Neural progenitor cell (in vitro differentiated cells): ENCODE results near the gene GPR151. TPM values are rescaled to one million over a fixed set of nuclear protein-coding genes. Genes with fewer than 3 reads are reported as not detected.

Source experiments
- DNase-seq: peaks from one replicate; pipeline ENCODE4 v3.0.0-alpha.2; 2016; ENCODE audit warnings: low spot score
- H2AFZ ChIP-seq: fragments of 200-600 bp; sonication (generic); replicated peaks from 2 replicates; pipeline ENCODE4 v1.6.1; 2016; ENCODE audit warnings: antibody characterized with exemption
- H3F3A ChIP-seq: fragments of 200-600 bp; sonication (generic); 2 replicates; pipeline ENCODE4 v1.6.1; 2016; ENCODE audit warnings: antibody characterized with exemption, low read depth
- H3K27ac ChIP-seq: fragments of 200-600 bp; sonication (generic); 2 replicates; pipeline ENCODE4 v1.5.1; 2016; ENCODE audit warnings: mild to moderate bottlenecking
- H3K27me3 ChIP-seq: fragments of 200-600 bp; sonication (generic); 2 replicates; pipeline ENCODE4 v1.6.1; 2016; ENCODE audit warnings: mild to moderate bottlenecking, moderate library complexity
- H3K36me3 ChIP-seq: fragments of 200-600 bp; sonication (generic); 2 replicates; pipeline ENCODE4 v1.5.1; 2016
- H3K4me1 ChIP-seq: fragments of 200-600 bp; sonication (generic); 2 replicates; pipeline ENCODE4 v1.6.1; 2016; ENCODE audit warnings: mixed run types
- H3K4me2 ChIP-seq: fragments of 200-600 bp; sonication (generic); 2 replicates; pipeline ENCODE4 v1.6.1; 2016
- H3K4me3 ChIP-seq: fragments of 200-600 bp; sonication (generic); 2 replicates; pipeline ENCODE4 v1.5.1; 2016
- H3K79me2 ChIP-seq: fragments of 200-600 bp; sonication (generic); 2 replicates; pipeline ENCODE4 v1.6.1; 2016; ENCODE audit warnings: low read depth
- H3K9ac ChIP-seq: fragments of 200-600 bp; sonication (generic); 2 replicates; pipeline ENCODE4 v1.6.1; 2016
- H3K9me3 ChIP-seq: fragments of 200-600 bp; sonication (generic); 2 replicates; pipeline ENCODE4 v1.5.1; 2016; ENCODE audit warnings: low read depth
- H4K20me1 ChIP-seq: fragments of 200-600 bp; sonication (generic); 2 replicates; pipeline ENCODE4 v1.6.1; 2016; ENCODE audit warnings: low read depth
- H3K27ac Mint-ChIP-seq: 3 replicates; pipeline ENCODE4 v1.8.0; 2021; ENCODE audit warnings: mixed read lengths
- H3K27me3 Mint-ChIP-seq: 2 replicates; pipeline ENCODE4 v1.8.0; 2022; ENCODE audit warnings: low read depth, mild to moderate bottlenecking, inconsistent platforms, moderate library complexity, mixed read lengths; ENCODE audit not compliant: insufficient read depth
- H3K36me3 Mint-ChIP-seq: 3 replicates; pipeline ENCODE4 v1.8.0; 2021; ENCODE audit warnings: mixed read lengths
- H3K4me1 Mint-ChIP-seq: 3 replicates; pipeline ENCODE4 v1.8.0; 2021; ENCODE audit warnings: mixed read lengths
- H3K4me3 Mint-ChIP-seq: 3 replicates; pipeline ENCODE4 v1.8.0; 2021; ENCODE audit warnings: mild to moderate bottlenecking, moderate library complexity, mixed read lengths
- H3K9me3 Mint-ChIP-seq: 3 replicates; pipeline ENCODE4 v1.8.0; 2020; ENCODE audit warnings: mixed read lengths
- CTCF ChIP-seq: fragments of 200-600 bp; sonication (generic); IDR thresholded peaks from 2 replicates; pipeline ENCODE4 v1.5.1; 2017; ENCODE audit warnings: antibody characterized with exemption, mild to moderate bottlenecking
- EZH2 ChIP-seq: fragments of 200-600 bp; sonication (generic); IDR thresholded peaks from 2 replicates; pipeline ENCODE4 v1.6.1; 2017; ENCODE audit warnings: antibody characterized with exemption, mild to moderate bottlenecking, moderate library complexity
- EZH2phosphoT487 ChIP-seq: fragments of 200-600 bp; sonication (generic); IDR thresholded peaks from 2 replicates; pipeline ENCODE4 v1.6.1; 2017; ENCODE audit warnings: antibody characterized with exemption
- total RNA-seq: library from RNA; depleted of rRNA; stranded (reverse); fragments of >200 nt; gene quantifications from 2 replicates; pipeline ENCODE4 v1.2.3, GENCODE V29; 2015; ENCODE audit warnings: low replicate concordance

Gene GPR151
- total RNA-seq, 1 donor from 2014 or later = not detected

DNA sequence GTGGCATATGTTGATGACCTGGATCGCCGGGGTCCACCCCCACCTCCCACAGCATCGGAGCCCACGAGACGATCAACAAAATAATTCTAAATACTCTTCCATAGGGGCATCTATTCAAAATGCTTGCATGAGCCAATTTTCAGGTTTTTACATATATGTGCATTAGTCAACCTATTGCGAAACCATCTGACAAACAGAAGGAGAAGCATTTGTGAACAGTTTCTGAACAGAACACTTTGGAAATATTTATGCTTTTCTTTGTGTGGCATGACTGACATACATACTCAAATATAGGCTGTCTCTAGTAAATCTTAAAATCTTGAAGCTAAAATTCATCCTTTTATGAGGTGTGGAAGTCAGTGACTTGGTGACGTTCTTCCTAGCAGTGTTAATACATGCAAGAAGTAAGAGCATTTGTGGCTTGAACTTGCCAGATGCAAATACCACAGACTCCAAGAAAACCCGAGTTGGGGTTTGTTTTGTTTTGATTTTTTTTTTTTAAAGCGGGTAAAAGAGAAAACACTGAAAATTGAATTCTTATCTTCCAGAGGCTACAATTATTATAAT, 5.3 kb downstream of the GPR151 start:
- Histone ChIP-seq H2AFZ (no peak overlapping the region), H3K36me3 (peaks cover 38% of the 10 kb centered on the region), H3F3A (peaks cover 5% of the 10 kb centered on the region), H3K27ac (no peak overlapping the region), H4K20me1 (no peaks in the 10 kb centered on the region), H3K4me3 (no peak overlapping the region), H3K4me1 (no peaks in the 10 kb centered on the region), H3K4me2 (no peak overlapping the region), H3K79me2 (no peaks in the 10 kb centered on the region), H3K27me3 (no peaks in the 10 kb centered on the region), H3K9me3 (no peaks in the 10 kb centered on the region), H3K9ac (no peak overlapping the region)
- no peak for DNase-seq
- Mint-ChIP-seq H3K4me3 (no peak overlapping the region), H3K27ac (no peak overlapping the region), H3K9me3 (no peaks in the 10 kb centered on the region), H3K36me3 (peaks cover 31% of the 10 kb centered on the region), H3K4me1 (no peaks in the 10 kb centered on the region), H3K27me3 (no peaks in the 10 kb centered on the region)
- TF ChIP-seq CTCF = no peak

- H3K9ac ChIP-seq = no peak overlapping the region
- DNase-seq = no peak
- H3K27me3 ChIP-seq = no peaks in the 10 kb centered on the region
- Mint-ChIP-seq H3K27ac (no peak overlapping the region), H3K4me3 (no peak overlapping the region), H3K36me3 (peaks cover 50% of the 10 kb centered on the region), H3K27me3 (no peaks in the 10 kb centered on the region), H3K9me3 (no peaks in the 10 kb centered on the region), H3K4me1 (no peaks in the 10 kb centered on the region)
- no peaks in the 10 kb centered on the region for H3K9me3 ChIP-seq
- H3K79me2 ChIP-seq = no peaks in the 10 kb centered on the region
- no peak overlapping the region for H3K27ac ChIP-seq
- H3K36me3 ChIP-seq = peaks cover 48% of the 10 kb centered on the region
- H3K4me3 ChIP-seq = no peak overlapping the region
- H3K4me2 ChIP-seq = no peak overlapping the region
- H4K20me1 ChIP-seq = no peaks in the 10 kb centered on the region
- H3K4me1 ChIP-seq = no peaks in the 10 kb centered on the region
- no peak overlapping the region for H2AFZ ChIP-seq
- TF ChIP-seq EZH2phosphoT487 = no peak
- no peak for TF ChIP-seq CTCF
- TF ChIP-seq EZH2 = no peak
- no peaks in the 10 kb centered on the region for H3F3A ChIP-seq
Measured at GRCh38 chr5:146507428-146507827, 8.6 kb downstream of the GPR151 start.

DNA sequence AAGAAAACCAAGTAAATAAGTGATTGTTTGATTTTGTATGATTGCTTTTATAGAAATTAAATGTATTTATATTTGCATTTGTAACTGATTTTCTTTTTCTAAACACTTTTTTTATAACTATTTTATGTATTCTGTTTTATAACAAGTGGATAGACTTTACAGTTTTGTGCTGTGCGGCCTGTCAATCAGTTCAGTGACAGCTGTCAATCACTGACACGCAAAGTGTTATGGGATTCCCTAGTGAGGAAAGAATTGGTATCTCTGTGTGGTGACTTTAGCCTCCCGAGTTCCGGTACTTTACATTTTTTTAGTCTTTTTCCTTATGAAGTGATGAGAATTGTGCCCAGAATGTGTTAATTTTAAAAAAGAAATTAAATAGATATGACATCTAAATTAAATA, 16.3 kb downstream of the GPR151 start:
- no peak overlapping the region for H3K4me3 ChIP-seq
- no peak overlapping the region for H3K9ac ChIP-seq
- Mint-ChIP-seq H3K4me1 (no peaks in the 10 kb centered on the region), H3K27me3 (no peaks in the 10 kb centered on the region), H3K27ac (no peak overlapping the region), H3K36me3 (peaks cover 33% of the 10 kb centered on the region), H3K9me3 (no peaks in the 10 kb centered on the region), H3K4me3 (no peak overlapping the region)
- H3F3A ChIP-seq = no peaks in the 10 kb centered on the region
- H3K36me3 ChIP-seq = peaks cover 44% of the 10 kb centered on the region
- H3K4me1 ChIP-seq = no peaks in the 10 kb centered on the region
- TF ChIP-seq EZH2 = no peak
- no peak for TF ChIP-seq CTCF
- no peak for TF ChIP-seq EZH2phosphoT487
- no peaks in the 10 kb centered on the region for H3K27me3 ChIP-seq
- DNase-seq = no peak
- no peaks in the 10 kb centered on the region for H3K9me3 ChIP-seq
- peaks cover 6% of the 10 kb centered on the region for H3K79me2 ChIP-seq
- no peak overlapping the region for H3K27ac ChIP-seq
- H2AFZ ChIP-seq = no peak overlapping the region
- no peak overlapping the region for H3K4me2 ChIP-seq
- H4K20me1 ChIP-seq = peaks cover 24% of the 10 kb centered on the region
